ENCODE results near the gene WARS2.
"Not testable (repeated sequence)": the region's sequence is repeated elsewhere in the genome, so short reads cannot be mapped to it uniquely, and the experiment has no call there.

DNA sequence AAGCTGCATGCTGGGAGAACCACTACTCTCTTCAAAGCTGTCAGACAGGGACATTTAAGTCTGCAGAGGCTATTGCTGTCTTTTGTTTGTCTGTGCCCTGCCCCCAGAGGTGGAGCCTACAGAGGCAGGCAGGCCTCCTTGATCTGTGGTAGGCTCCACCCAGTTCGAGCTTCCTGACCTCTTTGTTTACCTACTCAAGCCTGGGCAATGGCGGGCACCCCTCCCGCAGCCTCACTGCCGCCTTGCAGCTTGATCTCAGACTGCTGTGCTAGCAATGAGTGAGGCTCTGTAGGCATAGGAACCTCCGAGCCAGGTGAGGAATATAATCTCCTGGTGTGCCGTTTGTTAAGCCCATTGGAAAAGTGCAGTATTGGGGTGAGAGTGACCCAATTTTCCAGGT is 16.3 kb upstream of the WARS2 start:
- TF ChIP-seq EZH2 (IDR thresholded peaks at IDR 0.05); POLR2A (IDR thresholded peaks at IDR 0.05; ENCODE audit: borderline replicate concordance, extremely low read depth, insufficient read depth, insufficient read length); ELF1 (IDR thresholded peaks at IDR 0.05; ENCODE audit: borderline replicate concordance, low read depth); ATF3 (IDR thresholded peaks at IDR 0.05); EZH2phosphoT487 (IDR thresholded peaks at IDR 0.05; ENCODE audit: borderline replicate concordance); SRF (IDR thresholded peaks at IDR 0.05; ENCODE audit: low read depth); YY1 (IDR thresholded peaks at IDR 0.05; ENCODE audit: extremely low read depth, insufficient replicate concordance, low read depth, low read length): not testable (repeated sequence)
- TF ChIP-seq, protein P1, sequence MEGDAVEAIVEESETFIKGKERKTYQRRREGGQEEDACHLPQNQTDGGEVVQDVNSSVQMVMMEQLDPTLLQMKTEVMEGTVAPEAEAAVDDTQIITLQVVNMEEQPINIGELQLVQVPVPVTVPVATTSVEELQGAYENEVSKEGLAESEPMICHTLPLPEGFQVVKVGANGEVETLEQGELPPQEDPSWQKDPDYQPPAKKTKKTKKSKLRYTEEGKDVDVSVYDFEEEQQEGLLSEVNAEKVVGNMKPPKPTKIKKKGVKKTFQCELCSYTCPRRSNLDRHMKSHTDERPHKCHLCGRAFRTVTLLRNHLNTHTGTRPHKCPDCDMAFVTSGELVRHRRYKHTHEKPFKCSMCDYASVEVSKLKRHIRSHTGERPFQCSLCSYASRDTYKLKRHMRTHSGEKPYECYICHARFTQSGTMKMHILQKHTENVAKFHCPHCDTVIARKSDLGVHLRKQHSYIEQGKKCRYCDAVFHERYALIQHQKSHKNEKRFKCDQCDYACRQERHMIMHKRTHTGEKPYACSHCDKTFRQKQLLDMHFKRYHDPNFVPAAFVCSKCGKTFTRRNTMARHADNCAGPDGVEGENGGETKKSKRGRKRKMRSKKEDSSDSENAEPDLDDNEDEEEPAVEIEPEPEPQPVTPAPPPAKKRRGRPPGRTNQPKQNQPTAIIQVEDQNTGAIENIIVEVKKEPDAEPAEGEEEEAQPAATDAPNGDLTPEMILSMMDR (IDR thresholded peaks at IDR 0.05 in 2 of 3, conservative IDR thresholded peaks at IDR 0.05 in 1 of 3; ENCODE audit: borderline replicate concordance in 1 of 3, insufficient read depth in 1 of 3, low read depth in 2 of 3, low read length in 2 of 3): not testable (repeated sequence)
